SK-N-SH treated with all-trans-retinoic acid at 6 μM for 48 hours (cell line): ENCODE data around the gene TAC4.

Experiments
- CSRNP3 ChIP-seq: fragments of 250-450 bp; sonication (Bioruptor Pico); IDR thresholded peaks from 2 replicates; pipeline ENCODE4 v1.5.1; 2021; ENCODE audit warnings: mild to moderate bottlenecking, moderate library complexity
- RARB ChIP-seq: fragments of 250-450 bp; sonication (Bioruptor Pico); IDR thresholded peaks from 2 replicates; pipeline ENCODE4 v1.8.0; 2021; ENCODE audit warnings: mild to moderate bottlenecking, moderate library complexity

DNA sequence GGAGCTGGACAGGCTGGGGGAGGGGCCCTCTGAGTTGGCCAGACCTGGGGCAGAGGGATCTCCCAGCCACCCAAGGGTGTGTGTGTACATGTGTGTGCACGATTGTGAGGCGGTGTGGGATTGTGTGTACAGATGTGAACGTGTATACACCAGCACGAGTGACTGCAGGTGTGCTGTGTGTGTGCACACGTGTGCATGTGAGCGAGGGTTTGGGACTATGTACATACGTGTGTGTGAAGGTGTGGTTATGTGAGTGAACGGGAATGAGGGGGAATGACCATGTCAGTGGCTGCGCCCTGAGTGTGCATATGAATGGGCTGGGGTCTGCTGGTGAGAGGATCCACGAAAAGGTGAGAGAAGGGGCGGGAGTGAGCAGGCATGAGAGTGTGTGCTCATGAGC lies 22.4 kb upstream of the TAC4 start:
- TF ChIP-seq RARB (CRISPR knock-in tag) (no peak), CSRNP3 (CRISPR knock-in tag) (no peak)
